ENCODE measurements around the gene NRG2. TPM values are rescaled to one million over a fixed set of nuclear protein-coding genes. Genes with fewer than 3 reads are reported as not detected.

The NRG2 gene
- total and polyA plus RNA-seq, 7 experiments from 2014 or later = 0.05 to 0.22 (median 0.12) TPM; not detected in 3

DNA sequence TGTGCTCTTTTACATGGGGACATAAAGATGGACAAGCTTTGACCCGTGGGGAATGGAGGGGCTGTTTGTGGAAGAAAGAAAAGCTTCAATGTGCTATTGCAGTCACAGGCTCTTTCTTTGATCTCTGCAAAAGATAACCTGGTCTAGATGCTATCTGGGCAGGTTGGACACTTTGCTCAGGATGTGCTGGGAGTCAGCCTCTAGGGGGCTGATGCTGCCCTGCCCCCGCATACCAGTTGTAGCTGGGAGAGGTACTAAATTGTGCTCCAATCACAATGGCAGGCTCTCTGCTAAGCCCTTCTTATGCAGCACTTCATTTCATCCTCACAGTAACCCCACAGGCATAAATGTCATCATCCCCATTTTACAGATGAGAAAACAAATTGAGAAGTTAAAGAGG is 180.3 kb downstream of the NRG2 start:
- ChIA-PET POLR2A (interaction anchor here (1.1 to 1.8 kb wide), 2 partner anchors 13 to 76 kb away, joined by 3 to 6 read pairs; no protein-coding TSS in a partner anchor), CTCF (interaction anchor here (0.7 to 2.4 kb wide), 6 partner anchors 9 to 87 kb away, joined by 3 to 13 read pairs (median 4); no protein-coding TSS in a partner anchor)
- Mint-ChIP-seq H3K4me3 (no peak overlapping the region), H3K9me3 (peaks cover 0 to 2% (median 0%) of the 10 kb centered on the region in 11 donors), H3K27ac (no peak overlapping the region), H3K27me3 (peaks cover 0 to 15% (median 5%) of the 10 kb centered on the region in 5 donors), H3K4me1 (peaks cover 0 to 2% (median 0%) of the 10 kb centered on the region in 7 donors), H3K36me3 (no peaks in the 10 kb centered on the region)
- Histone ChIP-seq H3K36me3 (ENCODE audit: control insufficient read depth in 2 of 3, insufficient read depth in 3 of 3, low read length in 3 of 3) (no peaks in the 10 kb centered on the region), H3K4me1 (ENCODE audit: control insufficient read depth in 2 of 2, insufficient read depth in 2 of 2, low read length in 2 of 2) (no peaks in the 10 kb centered on the region), H3K27ac (ENCODE audit: low read depth, low read length) (no peak overlapping the region), H3K4me3 (ENCODE audit: low read length) (no peak overlapping the region), H3K9me3 (ENCODE audit: control insufficient read depth in 2 of 3, low read length in 3 of 3) (no peaks in the 10 kb centered on the region), H3K27me3 (ENCODE audit: control insufficient read depth in 2 of 2, insufficient read depth in 2 of 2, low read length in 2 of 2) (no peaks in the 10 kb centered on the region)
- ATAC-seq = no peak
- intact Hi-C loops (cut with micrococcal nuclease) = loop anchor here in 1 of 2 donors (5.0 kb wide), 1 partner anchor 104 kb away; no protein-coding TSS in a partner anchor
- no peak for DNase-seq

DNA sequence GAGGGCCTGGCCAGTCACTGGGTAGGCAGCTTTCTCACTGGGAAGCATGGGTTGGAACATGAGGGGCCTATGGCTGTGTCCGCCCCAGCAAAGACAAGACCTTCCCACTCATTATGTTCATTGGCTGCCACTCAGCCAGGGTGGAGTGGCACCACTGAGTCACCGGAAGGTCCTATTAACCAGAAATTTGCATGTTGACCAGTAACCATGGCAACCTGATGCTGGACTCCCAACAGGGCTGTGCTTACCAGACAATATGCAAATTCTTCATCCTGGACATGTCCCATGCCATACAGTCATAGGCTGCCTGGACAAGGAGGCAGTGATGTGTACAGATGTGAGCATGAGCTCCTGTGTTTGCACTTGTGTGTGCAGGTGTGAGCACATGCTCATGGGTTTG is 180.8 kb downstream of the NRG2 start:
- DNase-seq = no peak
- Mint-ChIP-seq H3K9me3 (peaks cover 0 to 2% (median 0%) of the 10 kb centered on the region in 11 donors), H3K27ac (no peak overlapping the region), H3K27me3 (peaks cover 0 to 15% (median 5%) of the 10 kb centered on the region in 5 donors), H3K36me3 (no peaks in the 10 kb centered on the region), H3K4me3 (no peak overlapping the region), H3K4me1 (peaks cover 0 to 2% (median 0%) of the 10 kb centered on the region in 7 donors)
- intact Hi-C loops (cut with micrococcal nuclease) = loop anchor here in 1 of 2 donors (5.0 kb wide), 1 partner anchor 105 kb away; no protein-coding TSS in a partner anchor
- no peak overlapping the region for H3K4me3 ChIP-seq (ENCODE audit: low read length)
- H3K27me3 ChIP-seq (ENCODE audit: control insufficient read depth in 2 of 2, insufficient read depth in 2 of 2, low read length in 2 of 2) = no peaks in the 10 kb centered on the region
- H3K9me3 ChIP-seq (ENCODE audit: control insufficient read depth in 2 of 3, low read length in 3 of 3) = no peaks in the 10 kb centered on the region
- no peak overlapping the region for H3K27ac ChIP-seq (ENCODE audit: low read depth, low read length)
- no peaks in the 10 kb centered on the region for H3K4me1 ChIP-seq (ENCODE audit: control insufficient read depth in 2 of 2, insufficient read depth in 2 of 2, low read length in 2 of 2)
- H3K36me3 ChIP-seq (ENCODE audit: control insufficient read depth in 2 of 3, insufficient read depth in 3 of 3, low read length in 3 of 3) = no peaks in the 10 kb centered on the region
- CTCF ChIA-PET = interaction anchor here (0.5 to 2.4 kb wide), 7 partner anchors 9 to 1831 kb away, joined by 3 to 13 read pairs (median 3); no protein-coding TSS in a partner anchor
- POLR2A ChIA-PET = interaction anchor here (1.8 kb wide), 1 partner anchor 12 kb away, joined by 6 read pairs; no protein-coding TSS in a partner anchor
- ATAC-seq = no peak

DNA sequence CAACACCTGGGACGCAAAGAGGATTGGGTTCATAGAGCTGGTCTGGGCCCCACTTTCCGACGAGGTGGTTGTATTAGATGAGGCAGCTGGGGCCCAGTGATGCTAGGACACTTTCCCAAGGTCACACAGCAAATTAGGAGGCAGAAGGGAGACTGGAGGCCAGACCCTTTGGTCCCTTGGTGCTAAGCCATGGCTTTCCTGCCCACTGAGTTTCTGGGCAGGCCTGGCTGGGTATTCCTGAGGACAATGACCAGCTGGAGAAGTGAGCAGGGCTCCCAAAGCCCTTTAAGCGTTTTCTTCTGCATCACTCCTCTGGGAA is 181.3 kb downstream of the NRG2 start:
- intact Hi-C loops (cut with micrococcal nuclease) = loop anchor here in 1 of 2 donors (5.0 kb wide), 1 partner anchor 105 kb away; no protein-coding TSS in a partner anchor
- no peak overlapping the region for H3K27ac Mint-ChIP-seq
- Histone ChIP-seq H3K9me3 (ENCODE audit: control insufficient read depth in 2 of 3, low read length in 3 of 3) (no peaks in the 10 kb centered on the region), H3K27me3 (ENCODE audit: control insufficient read depth in 2 of 2, insufficient read depth in 2 of 2, low read length in 2 of 2) (no peaks in the 10 kb centered on the region), H3K36me3 (ENCODE audit: control insufficient read depth in 2 of 3, insufficient read depth in 3 of 3, low read length in 3 of 3) (no peaks in the 10 kb centered on the region), H3K4me3 (ENCODE audit: low read length) (no peak overlapping the region), H3K27ac (ENCODE audit: low read depth, low read length) (no peak overlapping the region), H3K4me1 (ENCODE audit: control insufficient read depth in 2 of 2, insufficient read depth in 2 of 2, low read length in 2 of 2) (no peaks in the 10 kb centered on the region)
- no peaks in the 10 kb centered on the region for H3K36me3 Mint-ChIP-seq
- no peak overlapping the region for H3K4me3 Mint-ChIP-seq
- no peak for ATAC-seq
- H3K27me3 Mint-ChIP-seq = peaks cover 0 to 13% (median 5%) of the 10 kb centered on the region in 5 donors
- ChIA-PET POLR2A (interaction anchor here (1.8 kb wide), 1 partner anchor 12 kb away, joined by 6 read pairs; no protein-coding TSS in a partner anchor), CTCF (interaction anchor here (0.5 to 2.4 kb wide), 5 partner anchors 68 to 1831 kb away, joined by 3 to 13 read pairs (median 3); no protein-coding TSS in a partner anchor)
- DNase-seq = no peak
- H3K9me3 Mint-ChIP-seq = peaks cover 0 to 2% (median 0%) of the 10 kb centered on the region in 11 donors
- H3K4me1 Mint-ChIP-seq = peaks cover 0 to 2% (median 0%) of the 10 kb centered on the region in 7 donors

DNA sequence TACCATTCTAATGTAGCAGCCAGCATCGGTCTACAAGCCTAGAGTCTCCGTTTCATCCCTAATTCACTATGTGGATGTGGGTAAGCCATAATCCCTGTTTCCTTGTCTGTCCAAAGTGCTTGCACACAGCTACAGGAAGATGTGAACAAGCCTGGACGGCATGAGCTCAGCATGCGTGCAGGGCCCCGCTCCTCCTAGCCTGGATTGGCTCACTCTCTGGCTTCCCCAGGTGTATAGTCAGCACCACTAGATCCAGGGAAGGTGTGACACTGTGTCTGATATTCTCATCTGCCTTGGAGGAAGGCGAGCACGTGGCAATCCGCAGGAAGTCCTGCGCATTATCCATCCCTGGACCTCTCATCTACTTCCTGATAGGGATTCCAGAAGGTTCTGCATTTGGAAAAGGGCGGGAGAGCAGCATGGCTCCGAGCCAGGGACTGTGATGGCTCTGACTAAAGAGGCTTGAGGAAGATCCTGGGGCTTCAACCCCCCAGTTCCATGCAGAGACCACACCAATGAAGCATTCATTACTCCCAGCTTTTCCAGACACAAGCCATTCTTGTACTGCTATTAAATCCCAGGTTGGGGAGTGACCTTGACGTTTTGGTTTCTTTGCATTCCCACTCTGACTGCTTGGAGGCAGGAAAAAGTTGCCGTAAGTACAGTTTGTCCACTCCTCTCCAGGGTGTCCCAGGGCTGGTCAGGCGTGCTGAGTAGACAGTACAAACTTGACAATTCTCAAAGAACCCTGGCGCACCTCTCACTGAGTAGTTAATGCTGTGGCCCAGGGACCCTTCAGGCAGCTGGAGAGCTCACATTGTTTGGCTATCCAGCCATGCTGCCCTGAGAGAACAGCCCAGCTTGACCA is 181.8 kb downstream of the NRG2 start:
- Mint-ChIP-seq H3K36me3 (no peaks in the 10 kb centered on the region), H3K27ac (no peak overlapping the region), H3K9me3 (peaks cover 0 to 2% (median 0%) of the 10 kb centered on the region in 11 donors), H3K4me3 (no peak overlapping the region), H3K27me3 (peaks cover 0 to 9% (median 5%) of the 10 kb centered on the region in 5 donors), H3K4me1 (peaks cover 0 to 2% (median 0%) of the 10 kb centered on the region in 7 donors)
- Histone ChIP-seq H3K27me3 (ENCODE audit: control insufficient read depth in 2 of 2, insufficient read depth in 2 of 2, low read length in 2 of 2) (no peaks in the 10 kb centered on the region), H3K27ac (ENCODE audit: low read depth, low read length) (no peak overlapping the region), H3K4me1 (ENCODE audit: control insufficient read depth in 2 of 2, insufficient read depth in 2 of 2, low read length in 2 of 2) (no peaks in the 10 kb centered on the region), H3K36me3 (ENCODE audit: control insufficient read depth in 2 of 3, insufficient read depth in 3 of 3, low read length in 3 of 3) (no peaks in the 10 kb centered on the region), H3K9me3 (ENCODE audit: control insufficient read depth in 2 of 3, low read length in 3 of 3) (no peaks in the 10 kb centered on the region), H3K4me3 (ENCODE audit: low read length) (no peak overlapping the region)
- intact Hi-C loops (cut with micrococcal nuclease) = loop anchor here in 1 of 2 donors (5.0 kb wide), 1 partner anchor 106 kb away; no protein-coding TSS in a partner anchor
- ChIA-PET POLR2A (interaction anchor here (1.8 kb wide), 1 partner anchor 11 kb away, joined by 6 read pairs; no protein-coding TSS in a partner anchor), CTCF (interaction anchor here (0.6 to 1.2 kb wide), 2 partner anchors 44 to 139 kb away, joined by 3 to 5 read pairs; no protein-coding TSS in a partner anchor)
- ATAC-seq = no peak
- DNase-seq = no peak

DNA sequence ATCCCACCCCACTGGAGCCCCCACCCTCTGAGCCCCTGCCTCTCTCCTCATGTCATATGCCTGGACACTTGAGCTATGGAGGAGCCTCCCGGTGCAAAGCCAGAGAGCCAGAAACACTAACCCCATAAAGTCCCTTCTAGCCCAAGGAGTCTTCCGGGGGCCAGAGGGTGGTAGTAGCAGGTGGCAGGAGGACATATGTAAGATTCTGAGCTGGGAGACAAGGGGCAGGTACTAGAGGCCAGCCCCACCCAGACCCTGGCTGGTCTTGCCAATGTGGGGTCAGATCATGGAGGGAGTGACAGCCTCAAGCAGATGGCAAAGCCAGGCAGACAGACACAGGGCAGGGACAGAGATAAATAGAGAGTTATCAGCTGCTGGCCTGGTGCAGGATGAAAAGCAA is 184.1 kb downstream of the NRG2 start:
- ChIA-PET POLR2A (no interaction called here), CTCF (interaction anchor here (1.2 to 1.4 kb wide), 2 partner anchors 9 to 72 kb away, joined by 3 read pairs; no protein-coding TSS in a partner anchor)
- Mint-ChIP-seq H3K9me3 (no peaks in the 10 kb centered on the region), H3K4me1 (peaks cover 0 to 2% (median 0%) of the 10 kb centered on the region in 7 donors), H3K4me3 (no peak overlapping the region), H3K27me3 (peaks cover 0 to 9% (median 0%) of the 10 kb centered on the region in 5 donors), H3K27ac (peak overlapping the region in 1 of 9 donors; percentile 41), H3K36me3 (no peaks in the 10 kb centered on the region)
- Histone ChIP-seq H3K27me3 (ENCODE audit: control insufficient read depth in 2 of 2, insufficient read depth in 2 of 2, low read length in 2 of 2) (no peaks in the 10 kb centered on the region), H3K4me1 (ENCODE audit: control insufficient read depth in 2 of 2, insufficient read depth in 2 of 2, low read length in 2 of 2) (no peaks in the 10 kb centered on the region), H3K27ac (ENCODE audit: low read depth, low read length) (no peak overlapping the region), H3K36me3 (ENCODE audit: control insufficient read depth in 2 of 3, insufficient read depth in 3 of 3, low read length in 3 of 3) (no peaks in the 10 kb centered on the region), H3K4me3 (ENCODE audit: low read length) (no peak overlapping the region), H3K9me3 (ENCODE audit: control insufficient read depth in 2 of 3, low read length in 3 of 3) (no peaks in the 10 kb centered on the region)
- no peak for DNase-seq
- no peak for ATAC-seq
- intact Hi-C loops (cut with micrococcal nuclease) = no loop called here

DNA sequence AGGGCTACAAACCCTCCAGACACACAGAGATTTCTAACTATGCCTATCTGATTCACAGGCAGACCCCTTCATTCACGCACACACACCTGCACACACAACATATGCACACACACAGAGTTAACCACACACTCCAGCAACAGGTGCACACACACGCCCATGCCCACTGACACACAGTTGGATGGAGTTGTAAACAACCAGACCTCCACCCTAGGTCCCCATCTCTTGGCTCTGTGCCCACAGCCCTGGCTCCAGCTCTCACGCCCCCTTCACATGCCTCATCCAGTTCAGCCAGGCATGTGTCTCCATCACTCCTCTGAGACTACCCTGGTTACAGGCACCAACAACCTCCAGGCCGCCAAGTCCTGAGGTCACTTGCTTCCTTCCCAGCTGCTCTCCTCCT is 186.4 kb downstream of the NRG2 start:
- ChIA-PET CTCF (interaction anchor here (1.2 kb wide), 1 partner anchor 10 kb away, joined by 3 read pairs; no protein-coding TSS in a partner anchor), POLR2A (no interaction called here)
- Histone ChIP-seq H3K27me3 (ENCODE audit: control insufficient read depth in 2 of 2, insufficient read depth in 2 of 2, low read length in 2 of 2) (no peaks in the 10 kb centered on the region), H3K4me3 (ENCODE audit: low read length) (no peak overlapping the region), H3K4me1 (ENCODE audit: control insufficient read depth in 2 of 2, insufficient read depth in 2 of 2, low read length in 2 of 2) (no peaks in the 10 kb centered on the region), H3K36me3 (ENCODE audit: control insufficient read depth in 2 of 3, insufficient read depth in 3 of 3, low read length in 3 of 3) (no peaks in the 10 kb centered on the region), H3K9me3 (ENCODE audit: control insufficient read depth in 2 of 3, low read length in 3 of 3) (no peaks in the 10 kb centered on the region), H3K27ac (ENCODE audit: low read depth, low read length) (no peak overlapping the region)
- no peak overlapping the region for H3K4me3 Mint-ChIP-seq
- DNase-seq (no peak), ATAC-seq (no peak)
- H3K36me3 Mint-ChIP-seq = no peaks in the 10 kb centered on the region
- no peak overlapping the region for H3K27ac Mint-ChIP-seq
- H3K4me1 Mint-ChIP-seq = peaks cover 0 to 2% (median 0%) of the 10 kb centered on the region in 7 donors
- H3K27me3 Mint-ChIP-seq = peaks cover 0 to 9% (median 0%) of the 10 kb centered on the region in 5 donors
- no peaks in the 10 kb centered on the region for H3K9me3 Mint-ChIP-seq
- intact Hi-C loops (cut with micrococcal nuclease) = no loop called here
